Ishikawa (cell line): Measurements from ENCODE around the gene SAMHD1.

Source experiments
- CREB1 ChIP-seq: IDR thresholded peaks from 2 replicates; pipeline ENCODE4 v1.6.1; 2012; ENCODE audit warnings: low read depth
- EGR1 ChIP-seq: IDR thresholded peaks from 2 replicates; pipeline ENCODE4 v1.6.1; 2012
- FOXM1 ChIP-seq: IDR thresholded peaks from 2 replicates; pipeline ENCODE4 v1.6.1; 2012; ENCODE audit warnings: low read depth, borderline replicate concordance
- TCF12 ChIP-seq: IDR thresholded peaks from 2 replicates; pipeline ENCODE4 v1.6.1; 2012; ENCODE audit warnings: low read depth
- TEAD4 ChIP-seq: IDR thresholded peaks from 2 replicates; pipeline ENCODE4 v1.6.1; 2012
- USF1 ChIP-seq: IDR thresholded peaks from 2 replicates; pipeline ENCODE4 v1.6.1; 2012
- YY1 ChIP-seq: IDR thresholded peaks from 2 replicates; pipeline ENCODE4 v1.6.1; 2012; ENCODE audit warnings: low read depth

DNA sequence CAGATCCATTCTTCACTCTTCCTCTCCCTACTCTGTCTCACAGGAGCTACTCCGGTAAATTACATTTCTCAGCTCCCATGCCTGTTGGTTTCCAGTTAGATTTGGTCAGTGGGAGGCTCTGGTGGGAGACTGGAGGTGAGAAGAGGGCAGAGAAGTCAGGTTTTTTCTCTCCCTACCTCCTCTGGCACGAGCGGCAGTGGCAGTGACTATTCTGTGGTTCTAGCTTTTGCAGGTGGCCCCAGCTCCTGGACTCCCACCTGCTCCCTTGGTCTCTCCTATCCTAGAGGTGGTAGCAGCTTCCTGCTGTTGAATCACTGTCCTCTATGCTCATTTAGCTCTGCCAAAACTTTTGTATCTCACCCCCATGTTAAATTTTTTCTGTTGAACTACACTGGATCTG lies 57.7 kb downstream of the SAMHD1 start:
- TF ChIP-seq EGR1 (no peak), FOXM1 (no peak), YY1 (no peak), CREB1 (no peak), TCF12 (no peak), USF1 (no peak), TEAD4 (no peak)
